H7 (cell line): ENCODE results near the gene PRPF6. TPM values are rescaled to one million over a fixed set of nuclear protein-coding genes. Genes with fewer than 3 reads are reported as not detected.
A peak's percentile ranks its signal among the peaks of the same experiment; 100 is the strongest.

Source experiments
- DNase-seq: peaks from one replicate; pipeline ENCODE4 v3.0.0; 2012
- H3K27me3 ChIP-seq: 2 replicates; pipeline ENCODE4 v1.6.0; 2011; ENCODE audit warnings: mild to moderate bottlenecking, low read length; ENCODE audit not compliant: control insufficient read depth, insufficient read depth
- H3K36me3 ChIP-seq: replicated peaks from 2 replicates; pipeline ENCODE4 v1.5.1; 2011; ENCODE audit warnings: low read length; ENCODE audit not compliant: control insufficient read depth, insufficient read depth
- H3K4me3 ChIP-seq: 2 replicates; pipeline ENCODE4 v1.5.1; 2011; ENCODE audit warnings: low read depth, mild to moderate bottlenecking, control low read depth, low read length, moderate library complexity; ENCODE audit not compliant: insufficient read depth
- total RNA-seq: library from RNA; depleted of rRNA; stranded (reverse); fragments of >200 nt; shearing (Covaris generic); gene quantifications from 2 replicates; pipeline ENCODE4 v1.2.3, GENCODE V29; 2014

PRPF6 gene
- total RNA-seq, 1 experiment from 2014 or later = 70.8 TPM

DNA sequence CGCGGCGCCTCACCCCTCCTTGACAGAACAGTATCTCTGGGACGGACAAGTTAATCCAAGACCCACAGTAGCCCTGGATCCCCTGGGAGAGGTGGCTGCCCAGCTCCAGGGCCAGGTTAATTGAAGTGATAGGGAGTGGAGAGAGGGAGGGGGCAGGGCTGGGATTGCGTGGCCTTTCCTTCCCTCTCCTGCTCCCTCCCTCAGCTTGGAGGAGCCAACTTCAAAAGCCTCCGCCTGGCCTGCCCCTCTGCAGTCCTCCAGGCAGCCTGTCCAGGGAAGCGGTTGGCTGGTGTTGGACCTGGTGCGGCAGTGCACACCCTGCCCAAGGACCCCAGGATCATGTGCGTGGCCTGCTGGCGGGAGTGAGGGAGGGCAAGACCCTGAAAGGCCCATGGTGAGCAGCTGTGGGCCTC is 55.0 kb downstream of the PRPF6 start, which contains the start of gene C20orf204:
Gene C20orf204 (plus strand): TSS at position 250 of the 413 bp plus-strand sequence. CDS start 142 bp downstream, at position 392.
- Histone ChIP-seq H3K4me3 (no peak within 1 kb of the TSS), H3K36me3 (peaks cover 6% of the 10 kb centered on the region), H3K27me3 (peaks cover 31% of the 10 kb centered on the region)
- peak; percentile 85 for DNase-seq

DNA sequence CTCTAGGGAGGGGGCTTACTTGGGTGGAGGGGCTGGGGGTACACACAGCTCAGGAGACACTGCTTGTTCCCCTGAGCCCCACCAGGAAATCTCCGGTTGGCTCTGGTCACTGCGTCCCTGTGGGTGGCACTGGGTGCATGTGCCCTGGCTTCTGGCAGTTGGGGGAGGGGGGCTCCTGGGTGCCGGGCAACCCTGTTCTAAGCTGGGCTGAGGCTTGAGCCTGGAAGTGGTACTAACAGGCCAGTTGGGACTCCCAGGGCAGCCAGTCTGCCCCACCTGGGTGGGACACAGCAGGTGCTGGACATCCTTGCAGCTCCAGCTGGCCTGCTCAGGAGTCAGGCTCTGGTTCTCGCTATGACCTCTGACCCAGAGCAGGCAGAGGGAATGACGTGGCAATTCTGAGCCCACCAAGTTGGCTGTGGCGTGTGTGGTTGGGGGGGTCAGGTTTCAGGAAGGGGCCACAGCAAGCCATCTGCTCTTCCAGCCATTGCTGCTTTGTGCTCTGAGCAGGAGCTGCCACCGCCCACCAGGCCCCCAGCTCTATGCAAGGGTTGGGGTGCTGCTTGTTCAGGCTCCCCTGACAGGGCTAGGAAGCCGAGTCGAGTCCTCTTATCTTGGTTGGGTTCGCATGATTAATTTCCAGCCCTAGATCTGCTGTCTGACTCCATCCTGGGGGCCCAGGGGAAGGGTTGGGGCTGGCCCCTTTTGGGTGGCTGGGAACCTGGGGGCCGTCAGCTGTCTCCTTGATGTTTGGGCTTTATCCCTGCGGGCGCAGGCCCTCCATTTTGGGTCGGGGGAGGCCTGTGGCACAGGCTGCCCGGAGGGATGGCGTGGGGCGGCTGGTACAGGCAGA is 55.6 kb downstream of the PRPF6 start:
- H3K27me3 ChIP-seq = peaks cover 38% of the 10 kb centered on the region
- DNase-seq = peak; percentile 81
- peaks cover 6% of the 10 kb centered on the region for H3K36me3 ChIP-seq
- H3K4me3 ChIP-seq = no peak overlapping the region

DNA sequence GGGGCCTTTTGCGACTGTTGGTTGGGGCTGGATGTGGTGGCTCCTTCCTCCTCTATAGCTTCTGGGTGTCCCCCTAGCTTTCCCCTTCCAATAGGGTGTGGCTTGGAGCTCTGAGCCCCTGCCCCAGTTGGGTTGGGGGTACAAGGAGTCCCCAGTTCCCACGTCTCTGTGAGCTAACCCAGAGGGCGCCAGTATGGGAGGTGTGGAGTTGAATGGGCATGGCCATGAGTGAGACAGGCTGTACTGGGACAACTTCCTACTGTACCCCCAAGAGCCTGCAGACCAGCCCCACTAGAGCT is 56.2 kb downstream of the PRPF6 start:
- H3K27me3 ChIP-seq = peaks cover 43% of the 10 kb centered on the region
- peak; percentile 74 for DNase-seq
- no peak overlapping the region for H3K4me3 ChIP-seq
- peaks cover 3% of the 10 kb centered on the region for H3K36me3 ChIP-seq

DNA sequence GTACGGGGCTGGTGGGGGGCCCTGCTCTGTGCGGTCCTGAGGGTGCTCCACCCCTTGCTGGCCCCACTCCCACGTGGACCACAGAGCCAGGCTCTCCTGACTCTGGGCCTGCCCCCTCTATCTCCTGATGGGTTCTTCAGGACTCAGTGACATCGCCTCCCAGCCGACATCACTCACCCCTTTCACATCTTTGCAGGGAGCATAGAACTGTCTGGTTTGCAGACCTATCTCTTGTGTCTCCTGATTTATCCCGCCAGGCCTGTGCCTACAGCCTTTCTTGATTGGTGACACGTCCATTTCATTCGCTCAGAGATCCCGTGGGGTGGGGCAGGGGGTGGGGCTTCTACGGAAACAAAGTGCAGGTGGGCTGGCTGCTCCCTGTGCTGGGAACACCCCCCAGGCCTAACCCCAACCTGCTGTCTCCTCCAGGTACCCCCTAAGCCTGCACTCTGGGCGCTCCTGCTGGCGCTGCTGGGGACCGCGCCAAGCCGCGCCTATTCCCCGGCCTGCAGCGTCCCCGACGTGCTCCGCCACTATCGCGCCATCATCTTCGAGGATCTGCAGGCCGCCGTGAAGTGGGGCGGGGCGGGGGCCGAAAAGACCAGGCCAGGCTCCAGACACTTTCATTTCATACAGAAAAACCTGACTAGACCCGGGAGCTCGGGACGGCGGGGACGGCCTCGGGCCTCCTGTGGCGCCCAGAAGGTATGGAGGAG is 56.7 kb downstream of the PRPF6 start:
- DNase-seq = peak; percentile 88
- peaks cover 2% of the 10 kb centered on the region for H3K36me3 ChIP-seq
- peak overlapping the region; percentile 58 for H3K4me3 ChIP-seq
- H3K27me3 ChIP-seq = peaks cover 46% of the 10 kb centered on the region

DNA sequence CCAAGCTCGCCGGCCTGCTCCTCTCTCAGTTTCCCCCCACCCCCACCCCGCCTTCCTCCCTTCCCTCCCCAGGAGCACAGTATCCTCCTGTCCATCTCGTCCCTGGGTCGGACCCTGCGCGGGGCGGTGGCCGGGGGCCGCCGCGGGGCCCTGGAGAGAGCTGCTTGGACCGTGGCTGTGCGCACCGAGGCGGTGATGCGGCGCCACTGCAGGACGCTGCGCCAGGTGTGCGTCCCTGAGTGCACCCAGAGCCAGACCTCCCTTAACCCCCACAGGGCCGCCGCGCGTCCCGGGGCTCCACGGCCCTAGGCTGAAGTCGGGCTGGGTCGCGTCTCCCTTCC is 57.3 kb downstream of the PRPF6 start:
- DNase-seq = peak; percentile 82
- peaks cover 46% of the 10 kb centered on the region for H3K27me3 ChIP-seq
- peaks cover 2% of the 10 kb centered on the region for H3K36me3 ChIP-seq
- H3K4me3 ChIP-seq = peak overlapping the region; percentile 58

DNA sequence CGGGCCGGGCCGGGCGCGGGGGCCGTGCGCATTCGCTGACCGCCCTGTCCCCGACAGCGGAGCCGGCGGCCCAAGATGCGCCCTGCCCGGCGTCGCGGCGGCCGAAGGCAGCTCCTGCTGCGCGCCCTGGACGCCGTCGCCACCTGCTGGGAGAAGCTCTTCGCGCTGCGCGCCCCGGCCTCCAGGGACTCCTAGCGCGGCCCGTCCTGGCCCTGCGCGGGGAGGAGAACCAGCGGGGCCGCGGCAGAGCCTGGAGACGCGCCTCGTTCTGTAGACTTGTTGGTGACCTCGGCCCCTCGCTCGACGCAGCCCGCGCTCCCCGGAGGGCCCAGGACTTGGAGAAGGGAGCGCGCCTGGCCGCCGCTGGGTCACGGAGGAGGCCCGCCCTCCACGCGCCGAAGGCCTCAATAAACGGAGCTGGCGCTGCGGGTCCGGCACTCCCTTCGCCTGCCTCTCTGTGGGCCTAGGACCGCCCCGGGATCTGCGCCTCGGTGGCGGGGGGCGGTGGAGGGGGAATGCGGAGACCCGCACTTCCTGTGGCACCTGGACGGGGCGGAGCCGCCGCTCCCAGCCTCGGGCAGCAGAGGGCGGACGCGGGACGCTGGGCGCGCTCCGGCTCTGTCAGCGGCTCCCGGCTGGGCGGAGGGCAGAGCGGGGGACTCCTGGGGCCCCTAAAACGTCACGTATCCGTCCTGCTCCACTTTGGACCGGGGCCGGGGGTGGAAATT is 57.8 kb downstream of the PRPF6 start:
- peaks cover 46% of the 10 kb centered on the region for H3K27me3 ChIP-seq

DNA sequence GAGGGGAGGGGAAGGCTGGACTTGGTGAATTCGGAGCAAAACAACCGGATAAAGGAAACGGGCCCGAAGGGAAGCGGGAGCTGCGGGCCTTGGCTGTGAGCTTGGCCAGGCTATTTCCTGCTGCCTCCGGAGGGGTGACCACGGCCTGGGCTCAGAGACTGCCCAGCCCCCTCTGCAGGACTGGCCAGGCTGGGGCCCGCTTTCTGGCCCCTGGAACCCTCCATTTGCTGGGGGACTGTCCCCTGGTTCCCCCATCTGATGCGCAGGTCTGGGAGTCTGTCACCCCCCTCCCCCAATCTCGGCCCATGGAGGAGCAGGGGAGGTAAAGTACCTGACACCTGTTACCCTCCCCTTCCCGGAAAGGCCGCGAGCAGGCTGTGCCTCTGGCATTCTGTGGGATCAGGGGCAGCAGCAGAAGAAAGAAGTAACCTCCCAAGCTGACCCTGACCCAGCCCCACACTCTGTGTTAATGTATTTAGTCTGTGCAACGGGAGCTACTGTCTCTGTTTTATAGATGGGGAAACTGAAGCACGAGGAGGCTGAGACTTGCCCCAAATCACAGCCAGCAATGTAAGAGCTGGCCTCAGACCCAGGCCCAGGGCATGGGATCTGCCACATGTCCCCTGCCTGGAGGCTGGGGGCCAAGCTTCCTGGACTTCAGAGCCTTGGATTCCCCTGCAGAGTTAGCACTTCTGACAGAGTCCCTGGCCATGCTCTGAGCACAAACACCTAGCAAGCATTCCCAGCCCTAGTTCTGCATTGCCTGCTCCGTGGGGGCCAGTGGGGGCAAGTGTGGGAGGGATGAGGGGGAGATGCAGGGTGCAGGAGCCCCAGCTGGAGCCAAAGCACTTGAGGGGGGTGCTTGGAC is 58.6 kb downstream of the PRPF6 start:
- Histone ChIP-seq H3K27me3 (peaks cover 48% of the 10 kb centered on the region), H3K36me3 (peaks cover 2% of the 10 kb centered on the region), H3K4me3 (peak overlapping the region; percentile 58)
- peak; percentile 86 for DNase-seq

More for the DNA sequence above, 57.8 kb downstream of the PRPF6 start:
- DNase-seq = peak; percentile 99
- peaks cover 2% of the 10 kb centered on the region for H3K36me3 ChIP-seq
- H3K4me3 ChIP-seq = peak overlapping the region; percentile 58

DNA sequence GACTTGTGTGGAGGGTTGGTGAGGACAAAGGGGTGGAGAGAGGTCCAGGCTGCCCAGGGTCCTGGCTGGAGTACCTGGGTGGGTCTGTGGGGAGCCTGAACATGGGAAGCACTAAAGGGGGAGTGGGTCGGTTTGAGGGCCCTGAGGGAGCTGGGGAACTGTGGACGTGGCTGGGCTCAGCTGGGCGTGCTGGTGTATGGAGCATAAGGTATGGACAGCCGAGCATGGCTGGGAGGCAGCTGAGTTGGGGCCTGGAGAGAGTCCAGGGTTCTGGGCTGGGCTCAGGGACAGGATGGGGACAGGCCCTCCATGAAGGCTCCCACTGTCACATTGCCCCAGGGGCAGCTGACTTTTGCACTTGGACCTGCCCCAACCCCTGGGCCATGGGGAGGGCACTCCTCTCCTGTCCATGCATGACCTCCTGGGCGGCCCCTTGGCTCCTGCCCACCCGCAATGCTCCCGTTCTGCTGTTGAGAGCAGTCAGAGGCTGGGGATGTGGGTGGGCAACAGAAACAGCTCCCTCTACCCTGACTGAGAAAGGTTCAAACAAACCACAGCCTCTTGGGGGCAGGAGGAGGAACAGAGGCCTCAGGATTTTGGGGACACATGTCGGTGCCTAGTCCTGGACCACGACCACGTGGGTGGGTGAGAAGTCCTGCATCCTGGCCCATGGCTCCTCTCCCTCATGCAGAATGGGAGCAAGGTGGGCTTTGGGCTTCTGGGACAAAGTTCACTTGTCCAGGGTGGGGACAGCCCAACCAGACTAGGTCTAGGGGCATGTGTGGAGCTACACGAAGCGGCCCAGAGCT is 59.5 kb downstream of the PRPF6 start:
- no peaks in the 10 kb centered on the region for H3K36me3 ChIP-seq
- H3K27me3 ChIP-seq = peaks cover 51% of the 10 kb centered on the region

DNA sequence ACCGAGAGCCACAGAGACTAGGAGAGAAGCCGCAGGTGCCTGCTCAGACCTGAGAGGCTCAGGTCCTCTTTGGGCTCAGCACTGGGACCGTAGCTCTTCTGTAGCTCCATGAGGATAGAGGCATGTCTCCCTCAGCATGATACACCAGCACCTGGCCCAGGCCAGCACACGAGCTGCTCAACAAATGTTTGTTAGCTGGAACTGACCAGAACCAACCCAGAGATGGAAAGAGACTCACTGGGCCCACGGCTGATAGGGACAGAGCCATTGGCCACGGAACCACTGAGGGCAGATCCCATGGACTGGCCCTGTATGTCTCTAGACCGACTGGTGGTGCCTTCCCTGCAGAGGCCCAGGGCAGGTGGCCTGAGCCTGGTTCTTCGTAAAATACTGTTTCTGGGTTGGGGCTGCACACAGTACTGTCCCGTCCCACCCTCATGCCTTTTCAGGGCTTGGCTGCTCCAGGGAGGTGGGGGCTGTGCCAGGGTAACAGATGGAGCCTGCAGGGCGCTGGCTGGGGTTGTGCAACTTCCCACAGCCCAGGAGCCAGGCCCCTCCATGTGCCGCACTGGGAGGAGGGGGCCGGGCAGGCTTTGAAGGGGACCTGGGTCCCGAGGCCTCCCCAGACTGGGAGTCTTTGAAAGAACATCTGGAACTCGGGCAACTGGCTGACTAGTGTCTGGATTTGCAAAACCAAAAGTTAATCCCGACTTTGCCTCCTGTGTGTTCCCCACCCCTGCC is 60.3 kb downstream of the PRPF6 start:
- peak; percentile 69 for DNase-seq
- Histone ChIP-seq H3K36me3 (no peaks in the 10 kb centered on the region), H3K4me3 (no peak overlapping the region), H3K27me3 (peaks cover 56% of the 10 kb centered on the region)

More for the DNA sequence above, 59.5 kb downstream of the PRPF6 start:
- DNase-seq = no peak
- H3K4me3 ChIP-seq = no peak overlapping the region

DNA sequence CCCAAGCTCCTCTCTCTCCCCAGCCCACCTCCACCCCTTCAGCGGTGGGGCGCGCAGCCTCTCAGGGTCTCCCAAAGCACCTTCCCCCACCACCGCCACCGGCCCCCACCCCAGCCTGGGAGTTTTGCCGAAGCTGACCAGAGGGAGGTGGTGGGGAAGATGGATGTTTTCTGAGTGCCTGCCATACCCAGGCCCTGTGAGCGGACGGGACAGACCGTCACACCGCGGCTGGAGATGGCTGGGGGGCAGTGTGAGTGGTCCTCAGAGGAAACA is 60.8 kb downstream of the PRPF6 start:
- Histone ChIP-seq H3K4me3 (peak overlapping the region; percentile 54; the same call in 1 of the 2 replicates), H3K27me3 (peaks cover 60% of the 10 kb centered on the region), H3K36me3 (no peaks in the 10 kb centered on the region)
- DNase-seq = peak; percentile 79

DNA sequence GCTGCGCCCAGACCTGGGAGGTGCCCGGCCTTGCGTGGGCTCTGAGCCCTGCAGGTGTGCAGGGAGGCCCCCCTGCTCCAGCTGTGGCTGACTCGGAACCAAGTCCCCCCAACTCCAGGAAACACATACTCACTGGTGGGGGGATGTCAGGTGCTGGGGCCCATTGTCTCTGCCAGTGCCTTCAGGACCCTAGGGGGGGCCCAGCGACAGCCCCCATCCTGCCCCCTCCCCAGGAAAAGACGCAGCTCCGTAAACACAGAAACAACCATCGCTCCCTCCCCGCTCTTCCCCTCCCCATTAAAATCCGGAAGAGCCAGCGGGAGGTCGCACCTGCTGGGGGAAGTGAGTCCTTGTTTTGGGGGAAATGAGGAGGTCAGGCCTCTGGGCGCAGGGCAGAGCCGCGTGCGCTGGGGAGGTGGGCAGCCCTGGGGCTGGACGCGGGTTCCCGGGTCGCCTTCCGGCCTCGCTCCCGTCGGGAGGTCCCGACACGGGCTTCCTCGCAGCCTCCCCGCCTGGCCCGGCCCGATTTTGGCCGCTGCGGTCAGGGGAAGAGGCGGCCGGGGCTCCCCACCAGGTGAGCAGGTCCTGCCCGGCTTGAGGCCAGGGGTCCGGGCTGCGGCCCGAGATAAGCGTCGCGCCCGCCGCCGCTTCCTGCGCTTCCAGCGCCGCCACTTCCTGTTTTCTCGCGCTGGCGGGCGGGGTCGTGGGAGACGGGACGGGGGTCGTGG is 61.3 kb downstream of the PRPF6 start:
- peak; percentile 84 for DNase-seq
- peak overlapping the region; percentile 54 for H3K4me3 ChIP-seq
- H3K27me3 ChIP-seq = peaks cover 65% of the 10 kb centered on the region
- no peaks in the 10 kb centered on the region for H3K36me3 ChIP-seq

DNA sequence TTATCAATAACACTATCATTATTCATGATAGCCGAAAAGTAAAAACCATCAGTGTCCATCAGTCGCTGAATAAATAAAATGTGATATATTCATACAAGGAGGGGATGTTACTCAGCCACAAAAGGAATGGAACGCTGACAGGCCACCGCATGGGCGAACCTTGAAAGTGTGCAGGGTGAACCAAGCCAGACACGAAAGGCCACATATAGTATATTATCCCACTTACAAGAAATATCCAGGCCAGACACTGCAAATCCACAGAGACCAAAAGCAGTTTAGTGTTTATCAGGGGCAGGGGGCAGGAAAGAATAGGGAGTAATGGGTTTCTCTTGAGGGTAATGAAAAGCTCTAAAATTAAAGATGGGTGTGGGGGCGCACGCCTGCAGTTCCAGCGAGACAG is 62.8 kb downstream of the PRPF6 start:
- peaks cover 69% of the 10 kb centered on the region for H3K27me3 ChIP-seq
- DNase-seq = no peak

More for the DNA sequence above, 62.8 kb downstream of the PRPF6 start:
- H3K36me3 ChIP-seq = no peaks in the 10 kb centered on the region
- H3K4me3 ChIP-seq = no peak overlapping the region
